H1 (cell line): ENCODE results near the gene PRR23E. TPM values are rescaled to one million over a fixed set of nuclear protein-coding genes. Genes with fewer than 3 reads are reported as not detected.
A peak's percentile ranks its signal among the peaks of the same experiment; 100 is the strongest.

Experiments used
- CTCF ChIA-PET: fragments of 300-600 bp; sonication (Branson Sonifier 250); formaldehyde crosslinking; loops from one replicate; lab custom pipeline; 2021; ENCODE audit not compliant: partially characterized antibody; lab: Charles Lee
- POLR2A ChIA-PET: fragments of 300-600 bp; sonication (Branson Sonifier 250); formaldehyde crosslinking; loops from one replicate; lab custom pipeline; 2021; ENCODE audit warnings: inconsistent platforms; ENCODE audit not compliant: partially characterized antibody; lab: Charles Lee
- DNase-seq, 2 experiments: peaks; one replicate each; pipeline versions ENCODE4 v3.0.0 to v3.0.0-alpha.2; 2010 to 2022; ENCODE audit warnings: low spot score in 2 of 2, low read depth in 1 of 2, mixed read lengths in 1 of 2
- FAIRE-seq: peaks from 2 replicates; lab custom pipeline; 2011; peaks lifted over from hg19 to GRCh38; lab: Jason Lieb, UNC
- H2AFZ ChIP-seq: 2 replicates; pipeline ENCODE4 v1.8.1; 2012; ENCODE audit warnings: low read length, inconsistent platforms
- H2AK5ac ChIP-seq: 2 replicates; pipeline ENCODE4 v1.6.1; 2013; ENCODE audit warnings: low read depth, low read length
- H2BK120ac ChIP-seq: replicated peaks from 2 replicates; pipeline ENCODE3; 2013; ENCODE audit warnings: low read depth, low read length, inconsistent platforms
- H2BK12ac ChIP-seq: 2 replicates; pipeline ENCODE4 v1.6.1; 2013; ENCODE audit warnings: low read depth, low read length
- H2BK15ac ChIP-seq: 2 replicates; pipeline ENCODE4 v1.6.1; 2013; ENCODE audit warnings: low read length
- H2BK20ac ChIP-seq: 2 replicates; pipeline ENCODE4 v1.6.1; 2013; ENCODE audit warnings: low read length
- H2BK5ac ChIP-seq: 2 replicates; pipeline ENCODE4 v1.6.1; 2013; ENCODE audit warnings: low read depth, low read length
- H3K14ac ChIP-seq: 2 replicates; pipeline ENCODE4 v1.6.1; 2013; ENCODE audit warnings: inconsistent platforms; ENCODE audit not compliant: insufficient read length
- H3K18ac ChIP-seq: 2 replicates; pipeline ENCODE4 v1.6.1; 2013; ENCODE audit warnings: low read length; ENCODE audit errors: extremely low read depth
- H3K23ac ChIP-seq: 2 replicates; pipeline ENCODE4 v1.6.1; 2013; ENCODE audit warnings: inconsistent platforms; ENCODE audit not compliant: insufficient read length
- H3K23me2 ChIP-seq: 2 replicates; pipeline ENCODE4 v1.6.1; 2013; ENCODE audit warnings: low read depth, low read length
- H3K27ac ChIP-seq: 2 replicates; pipeline ENCODE4 v1.6.1; 2011; ENCODE audit warnings: low read depth, low read length, inconsistent platforms
- H3K27me3 ChIP-seq, 4 experiments: replicated peaks in 1 of 4; 1 replicate in 1 of 4; 2 replicates in 3 of 4; pipeline versions ENCODE4 v1.6.1 to v1.8.1; 2011 to 2013; ENCODE audit warnings: low read length in 3 of 4, mild to moderate bottlenecking in 3 of 4, inconsistent platforms in 2 of 4, mixed read lengths in 2 of 4, moderate library complexity in 1 of 4; ENCODE audit not compliant: control insufficient read depth in 3 of 4, insufficient read depth in 3 of 4; ENCODE audit errors: extremely low read depth in 1 of 4
- H3K36me3 ChIP-seq, 4 experiments: 2 replicates each; pipeline versions ENCODE4 v1.6.1 to v1.8.1; 2011 to 2013; ENCODE audit warnings: mild to moderate bottlenecking in 4 of 4, low read length in 3 of 4, moderate library complexity in 2 of 4, control low read depth in 1 of 4, inconsistent platforms in 1 of 4; ENCODE audit not compliant: insufficient read depth in 4 of 4, control insufficient read depth in 2 of 4
- H3K4ac ChIP-seq: replicated peaks from 2 replicates; pipeline ENCODE3; 2013; ENCODE audit warnings: low read length, low read depth, mixed read lengths, inconsistent platforms; ENCODE audit not compliant: insufficient read length
- H3K4me1 ChIP-seq, 4 experiments: replicated peaks in 1 of 4; 1 replicate in 1 of 4; 2 replicates in 3 of 4; pipeline versions ENCODE4 v1.6.1 to v1.8.1; 2011 to 2013; ENCODE audit warnings: low read length in 3 of 4, inconsistent platforms in 2 of 4, mixed read lengths in 1 of 4; ENCODE audit not compliant: insufficient read depth in 4 of 4, control insufficient read depth in 3 of 4
- H3K4me2 ChIP-seq, 2 experiments: 2 replicates each; pipeline versions ENCODE4 v1.6.1 to v1.8.1; 2011 to 2013; ENCODE audit warnings: low read depth in 2 of 2, low read length in 2 of 2, control low read depth in 1 of 2, inconsistent platforms in 1 of 2, mild to moderate bottlenecking in 1 of 2; ENCODE audit not compliant: insufficient read depth in 1 of 2
- H3K4me3 ChIP-seq, 4 experiments: fragments of 200-600, 300-600 bp in 1 of 4; sonication (generic), shearing (Covaris generic), sonication (Bioruptor Twin) in 1 of 4; 2 replicates each; pipeline versions ENCODE4 v1.5.1 to v1.8.1; 2011 to 2016; ENCODE audit warnings: low read length in 4 of 4, low read depth in 3 of 4, control low read depth in 2 of 4, inconsistent platforms in 2 of 4, mild to moderate bottlenecking in 2 of 4, mixed read lengths in 1 of 4, moderate library complexity in 1 of 4; ENCODE audit not compliant: insufficient read depth in 2 of 4; ENCODE audit errors: extremely low read depth in 1 of 4
- H3K56ac ChIP-seq: replicated peaks from 2 replicates; pipeline ENCODE3; 2013; ENCODE audit warnings: low read depth, mild to moderate bottlenecking, mixed read lengths, low read length, inconsistent platforms; ENCODE audit not compliant: insufficient read length
- H3K79me1 ChIP-seq: 2 replicates; pipeline ENCODE4 v1.6.1; 2013; ENCODE audit warnings: low read depth, low read length, control low read depth
- H3K79me2 ChIP-seq, 2 experiments: 2 replicates each; pipeline versions ENCODE4 v1.6.1 to v1.8.1; 2012 to 2013; ENCODE audit warnings: low read length in 2 of 2, mild to moderate bottlenecking in 2 of 2, inconsistent platforms in 1 of 2; ENCODE audit not compliant: insufficient read depth in 2 of 2, control insufficient read depth in 1 of 2
- H3K9ac ChIP-seq, 4 experiments: replicated peaks in 1 of 4; 1 replicate in 1 of 4; 2 replicates in 3 of 4; pipeline versions ENCODE4 v1.6.1 to v1.8.1; 2011 to 2013; ENCODE audit warnings: low read depth in 3 of 4, low read length in 3 of 4, control low read depth in 2 of 4, mild to moderate bottlenecking in 2 of 4, moderate library complexity in 2 of 4, inconsistent platforms in 1 of 4; ENCODE audit errors: extremely low read depth in 1 of 4
- H3K9me3 ChIP-seq, 2 experiments: 2 replicates each; pipeline versions ENCODE4 v1.6.1 to v1.8.1; 2012 to 2013; ENCODE audit warnings: mild to moderate bottlenecking in 2 of 2, moderate library complexity in 2 of 2, control low read depth in 1 of 2, inconsistent platforms in 1 of 2, low read depth in 1 of 2, low read length in 1 of 2, mixed read lengths in 1 of 2; ENCODE audit not compliant: insufficient read depth in 2 of 2
- H4K20me1 ChIP-seq, 2 experiments: replicated peaks in 1 of 2; 2 replicates each; pipeline versions ENCODE3 to v1.8.1; 2011 to 2013; ENCODE audit warnings: inconsistent platforms in 2 of 2, low read length in 2 of 2, mild to moderate bottlenecking in 1 of 2; ENCODE audit not compliant: insufficient read depth in 2 of 2, control insufficient read depth in 1 of 2
- H4K5ac ChIP-seq: 2 replicates; pipeline ENCODE4 v1.6.1; 2013; ENCODE audit warnings: low read length, low read depth, mixed read lengths, inconsistent platforms; ENCODE audit not compliant: insufficient read length
- H4K8ac ChIP-seq: 2 replicates; pipeline ENCODE4 v1.8.0; 2013; ENCODE audit warnings: mild to moderate bottlenecking, moderate library complexity, low read length, inconsistent platforms; ENCODE audit not compliant: insufficient read depth; ENCODE audit errors: extremely low read depth
- H4K91ac ChIP-seq: replicated peaks from 2 replicates; pipeline ENCODE3; 2013; ENCODE audit warnings: low read length, mixed read lengths, inconsistent platforms; ENCODE audit not compliant: insufficient read length
- CTCF ChIP-seq, 3 experiments: IDR thresholded peaks; 1 replicate in 2 of 3; 2 replicates in 1 of 3; pipeline versions ENCODE4 v1.5.1 to v1.6.1; 2011; ENCODE audit warnings: low read length in 3 of 3, mild to moderate bottlenecking in 3 of 3, inconsistent platforms in 2 of 3, low read depth in 1 of 3, moderate library complexity in 1 of 3; ENCODE audit not compliant: insufficient read depth in 1 of 3; ENCODE audit errors: control extremely low read depth in 1 of 3
- JUND ChIP-seq: IDR thresholded peaks from 2 replicates; pipeline ENCODE4 v1.6.1; 2011; ENCODE audit warnings: mild to moderate bottlenecking, improper control_type of control experiment, low read length
- PHF8 ChIP-seq: fragments of 200-600 bp; sonication (generic); conservative IDR thresholded peaks from 2 replicates; pipeline ENCODE4 v1.7.1; 2012; ENCODE audit warnings: low read depth, mild to moderate bottlenecking, inconsistent platforms, low read length, moderate library complexity
- RAD21 ChIP-seq, 2 experiments: IDR thresholded peaks in 1 of 2; conservative IDR thresholded peaks in 1 of 2; 2 replicates each; pipeline ENCODE4 v1.6.1; 2011; ENCODE audit warnings: low read depth in 2 of 2, low read length in 2 of 2, improper control_type of control experiment in 1 of 2, inconsistent platforms in 1 of 2, mild to moderate bottlenecking in 1 of 2, moderate library complexity in 1 of 2
- USF2 ChIP-seq: IDR thresholded peaks from 2 replicates; pipeline ENCODE4 v1.6.1; 2011; ENCODE audit warnings: low read length, improper control_type of control experiment
- WGBS, 2 experiments: shearing (Covaris generic) in 1 of 2; methylation state at CpG; one replicate each; pipeline versions ENCODE4 v1.1.6 to v1.1.7; 2013 to 2015; ENCODE audit warnings: low lambda C conversion rate in 2 of 2, mixed read lengths in 2 of 2, inconsistent platforms in 1 of 2, low coverage in 1 of 2, missing lambda C conversion rate in 1 of 2; ENCODE audit not compliant: insufficient replicate concordance in 2 of 2, insufficient coverage in 1 of 2, insufficient read length in 1 of 2; ENCODE audit errors: extremely low coverage in 1 of 2, missing lambda C conversion rate in 1 of 2; 5-methylcytosine and 5-hydroxymethylcytosine counted together
- polyA plus RNA-seq, 7 experiments: library from polyadenylated mRNA; depleted of rRNA in 3 of 7; stranded (reverse) in 5 of 7; unstranded in 2 of 7; fragments of >200 nt in 5 of 7; fragments of 200-250 nt in 2 of 7; gene quantifications; 1 replicate in 5 of 7; 2 replicates in 1 of 7; 4 replicates in 1 of 7; pipeline versions ENCODE4 v1.2.1 to v1.2.3, GENCODE V29; 2011 to 2013; ENCODE audit warnings: missing spikeins in 2 of 7, mixed read lengths in 2 of 7
- total RNA-seq: library from RNA; stranded (reverse); fragmentation: NEBNext Ultra II Directional; extraction: Animal tissue kit (Norgen Biotek cat#: 25700); gene quantifications from 2 replicates; pipeline ENCODE4 v1.2.1, GENCODE V29; 2021

The PRR23E gene
- total and polyA plus RNA-seq, 2 of the 8 experiments (the other 6 are each of a cell fraction or from before 2014, with no cell fraction given): not detected

GRCh38 chr3:127177226-127177625 lies 15.7 kb upstream of the PRR23E start:
- Histone ChIP-seq H2AFZ (no peak overlapping the region), H3K27me3 (no peaks in the 10 kb centered on the region), H2BK5ac (no peak overlapping the region), H3K56ac (no peak overlapping the region), H3K36me3 (no peaks in the 10 kb centered on the region), H4K8ac (no peak overlapping the region), H3K79me1 (no peaks in the 10 kb centered on the region), H3K4me3 (no peak overlapping the region), H2BK15ac (no peak overlapping the region), H2BK20ac (no peak overlapping the region), H3K9ac (no peak overlapping the region), H2BK120ac (no peak overlapping the region), H3K18ac (no peak overlapping the region), H2AK5ac (no peak overlapping the region), H3K23me2 (no peaks in the 10 kb centered on the region), H3K79me2 (no peaks in the 10 kb centered on the region), H3K4ac (no peak overlapping the region), H3K4me1 (peaks cover 0 to 3% (median 1%) of the 10 kb centered on the region in 4 experiments; a peak in 2 of 7 replicates), H3K14ac (no peak overlapping the region), H3K23ac (no peak overlapping the region), H3K9me3 (no peaks in the 10 kb centered on the region), H4K91ac (no peak overlapping the region), H3K4me2 (no peak overlapping the region), H3K27ac (no peak overlapping the region), H4K20me1 (peaks cover 0 to 2% of the 10 kb centered on the region in 2 experiments), H2BK12ac (no peak overlapping the region), H4K5ac (no peak overlapping the region)
- no peak for DNase-seq
- no peak for FAIRE-seq
- ChIA-PET CTCF (interaction anchor here (0.6 to 1.6 kb wide), 2 partner anchors 207 to 280 kb away, joined by 4 read pairs; no protein-coding TSS in a partner anchor), POLR2A (no interaction called here)
- 54% methylated on average over 1 of the region's 1 CpG; no CpG with 5 or more reads in 1 of the 2 experiments for WGBS, 2 experiments
- TF ChIP-seq JUND: no peak
- TF ChIP-seq USF2: no peak
- no peak for TF ChIP-seq PHF8
- peak; percentile 34 to 56 for TF ChIP-seq RAD21 (IDR thresholded peaks at IDR 0.05 in 1 of 2, conservative IDR thresholded peaks at IDR 0.05 in 1 of 2; ENCODE audit: low read depth in 2 of 2, low read length in 2 of 2)
- TF ChIP-seq CTCF (IDR thresholded peaks at IDR 0.05; ENCODE audit: control extremely low read depth in 1 of 3, insufficient read depth in 1 of 3, low read depth in 1 of 3, low read length in 3 of 3): peak in 2 of 3 experiments; percentile 13 to 16; a peak in 2 of 4 replicates
